ENCODE results near the gene RPS21.

Gene RPS21

GRCh38 chr20:62378215-62378614 is 8.7 kb upstream of the RPS21 start:
- DNase-seq (ENCODE audit: low spot score), result no peak

- DNase-seq (ENCODE audit: low spot score), result no peak
Measured at GRCh38 chr20:62381202-62381797, 5.6 kb upstream of the RPS21 start.

GRCh38 chr20:62381842-62382241 is 5.1 kb upstream of the RPS21 start:
- DNase-seq (ENCODE audit: low spot score), result no peak

GRCh38 chr20:62382306-62383198 is 4.4 kb upstream of the RPS21 start:
- peak; percentile 75 for DNase-seq (ENCODE audit: low spot score)

GRCh38 chr20:62387219-62387913 is 463 bp downstream of the RPS21 start:
- no peak for DNase-seq (ENCODE audit: low spot score)

- no peak for DNase-seq (ENCODE audit: low spot score)
Measured at GRCh38 chr20:62387933-62388635, 1.2 kb downstream of the RPS21 start.

GRCh38 chr20:62388839-62389600 is 2.1 kb downstream of the RPS21 start:
- DNase-seq (ENCODE audit: low spot score), result no peak

GRCh38 chr20:62389601-62390087 is 2.7 kb downstream of the RPS21 start:
- no peak for DNase-seq (ENCODE audit: low spot score)

- DNase-seq (ENCODE audit: low spot score), result no peak
Measured at GRCh38 chr20:62390317-62391164, 3.6 kb downstream of the RPS21 start.

- no peak for DNase-seq (ENCODE audit: low spot score)
Measured at GRCh38 chr20:62391165-62392076, 4.5 kb downstream of the RPS21 start.

GRCh38 chr20:62392077-62392418 is 5.1 kb downstream of the RPS21 start:
- DNase-seq (ENCODE audit: low spot score), result no peak

- DNase-seq (ENCODE audit: low spot score), result no peak
Measured at GRCh38 chr20:62392621-62393334, 5.9 kb downstream of the RPS21 start.

GRCh38 chr20:62393335-62393665 is 6.4 kb downstream of the RPS21 start:
- no peak for DNase-seq (ENCODE audit: low spot score)

GRCh38 chr20:62393830-62394229 is 6.9 kb downstream of the RPS21 start:
- no peak for DNase-seq (ENCODE audit: low spot score)

GRCh38 chr20:62394248-62395245 is 7.6 kb downstream of the RPS21 start:
- DNase-seq (ENCODE audit: low spot score), result no peak

- DNase-seq (ENCODE audit: low spot score), result no peak
Measured at GRCh38 chr20:62395311-62396242, 8.7 kb downstream of the RPS21 start.

All from AG08395 (cell line).